ENCODE measurements around the gene SNX11.
"Not testable (repeated sequence)": the region's sequence is repeated elsewhere in the genome, so short reads cannot be mapped to it uniquely, and the experiment has no call there.

Gene SNX11

DNA sequence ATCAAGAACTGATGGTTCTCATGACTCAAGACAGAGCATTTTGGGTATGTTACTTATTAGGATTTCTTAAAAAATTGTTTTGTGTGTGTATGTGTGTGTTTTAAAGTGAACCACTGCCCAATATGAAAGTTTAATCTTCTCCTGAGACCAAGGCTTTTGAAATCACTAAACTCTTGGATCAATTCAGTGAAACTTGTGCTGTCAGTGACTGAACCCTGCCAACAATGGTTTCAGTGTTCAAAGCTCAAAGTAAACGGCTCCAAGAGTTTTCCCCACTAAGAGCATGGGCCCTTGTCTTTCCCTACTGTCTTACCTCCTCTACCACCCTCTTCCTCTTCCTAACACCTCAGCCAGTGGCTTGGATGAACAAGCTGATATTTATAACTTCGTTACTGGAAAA is 37.4 kb upstream of the SNX11 start:
- no peak for TF ChIP-seq POLR2A (IDR thresholded peaks at IDR 0.05; ENCODE audit: extremely low read depth, insufficient read length)

DNA sequence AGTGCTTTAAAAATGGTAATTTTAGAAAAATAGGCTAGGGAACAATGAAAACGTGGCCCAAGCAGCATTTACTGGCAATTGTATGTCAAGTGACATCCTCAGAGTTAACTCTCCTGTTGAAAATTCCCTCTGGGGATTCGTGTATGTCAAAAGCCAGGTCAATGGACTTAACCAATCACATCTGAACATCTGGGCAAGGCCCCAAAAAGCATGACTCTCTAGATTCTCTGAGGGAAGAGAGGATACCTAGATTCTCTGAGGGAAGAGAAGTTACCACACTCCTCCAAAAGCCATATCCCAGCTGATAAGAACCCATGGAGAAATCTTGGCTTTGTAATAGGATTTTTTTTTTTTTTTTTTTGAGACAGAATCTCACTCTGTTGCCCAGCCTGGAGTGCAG is 35.9 kb upstream of the SNX11 start:
- TF ChIP-seq, protein P1, sequence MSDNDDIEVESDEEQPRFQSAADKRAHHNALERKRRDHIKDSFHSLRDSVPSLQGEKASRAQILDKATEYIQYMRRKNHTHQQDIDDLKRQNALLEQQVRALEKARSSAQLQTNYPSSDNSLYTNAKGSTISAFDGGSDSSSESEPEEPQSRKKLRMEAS (IDR thresholded peaks at IDR 0.05; ENCODE audit: low read depth, low read length): no peak
- no peak for TF ChIP-seq MYC (IDR thresholded peaks at IDR 0.05; ENCODE audit: low read depth, low read length)
- TF ChIP-seq, protein P2, sequence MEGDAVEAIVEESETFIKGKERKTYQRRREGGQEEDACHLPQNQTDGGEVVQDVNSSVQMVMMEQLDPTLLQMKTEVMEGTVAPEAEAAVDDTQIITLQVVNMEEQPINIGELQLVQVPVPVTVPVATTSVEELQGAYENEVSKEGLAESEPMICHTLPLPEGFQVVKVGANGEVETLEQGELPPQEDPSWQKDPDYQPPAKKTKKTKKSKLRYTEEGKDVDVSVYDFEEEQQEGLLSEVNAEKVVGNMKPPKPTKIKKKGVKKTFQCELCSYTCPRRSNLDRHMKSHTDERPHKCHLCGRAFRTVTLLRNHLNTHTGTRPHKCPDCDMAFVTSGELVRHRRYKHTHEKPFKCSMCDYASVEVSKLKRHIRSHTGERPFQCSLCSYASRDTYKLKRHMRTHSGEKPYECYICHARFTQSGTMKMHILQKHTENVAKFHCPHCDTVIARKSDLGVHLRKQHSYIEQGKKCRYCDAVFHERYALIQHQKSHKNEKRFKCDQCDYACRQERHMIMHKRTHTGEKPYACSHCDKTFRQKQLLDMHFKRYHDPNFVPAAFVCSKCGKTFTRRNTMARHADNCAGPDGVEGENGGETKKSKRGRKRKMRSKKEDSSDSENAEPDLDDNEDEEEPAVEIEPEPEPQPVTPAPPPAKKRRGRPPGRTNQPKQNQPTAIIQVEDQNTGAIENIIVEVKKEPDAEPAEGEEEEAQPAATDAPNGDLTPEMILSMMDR (IDR thresholded peaks at IDR 0.05; ENCODE audit: low read depth, low read length): no peak
- TF ChIP-seq POLR2A (IDR thresholded peaks at IDR 0.05; ENCODE audit: extremely low read depth, insufficient read length): no peak
- DNase-seq (ENCODE audit: low read depth): no peak
- no peak overlapping the region for H3K4me3 ChIP-seq (ENCODE audit: low read depth, low read length)

More for the DNA sequence above, 37.4 kb upstream of the SNX11 start:
- no peak for DNase-seq (ENCODE audit: low read depth)
- no peak overlapping the region for H3K4me3 ChIP-seq (ENCODE audit: low read depth, low read length)

DNA sequence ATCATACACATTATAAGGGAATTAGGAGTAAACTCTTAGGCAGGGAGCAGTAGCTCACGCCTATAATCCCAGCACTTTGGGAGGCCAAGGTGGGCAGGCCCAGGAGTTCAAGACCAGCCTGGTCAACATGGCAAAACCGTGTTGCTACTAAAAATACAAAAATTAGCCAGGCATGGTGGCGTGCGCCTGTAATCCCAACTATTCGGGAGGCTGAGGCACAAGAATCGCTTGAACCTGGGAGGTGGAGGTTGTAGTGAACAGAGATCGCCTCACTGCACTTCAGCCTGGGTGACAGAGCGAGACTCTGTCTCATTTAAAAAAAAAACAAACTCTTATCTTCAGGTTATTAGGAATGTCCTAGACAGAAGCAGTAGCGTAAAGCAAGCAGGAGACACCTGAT is 34.8 kb upstream of the SNX11 start:
- not testable (repeated sequence) for DNase-seq (ENCODE audit: low read depth); H3K4me3 ChIP-seq (ENCODE audit: low read depth, low read length)

DNA sequence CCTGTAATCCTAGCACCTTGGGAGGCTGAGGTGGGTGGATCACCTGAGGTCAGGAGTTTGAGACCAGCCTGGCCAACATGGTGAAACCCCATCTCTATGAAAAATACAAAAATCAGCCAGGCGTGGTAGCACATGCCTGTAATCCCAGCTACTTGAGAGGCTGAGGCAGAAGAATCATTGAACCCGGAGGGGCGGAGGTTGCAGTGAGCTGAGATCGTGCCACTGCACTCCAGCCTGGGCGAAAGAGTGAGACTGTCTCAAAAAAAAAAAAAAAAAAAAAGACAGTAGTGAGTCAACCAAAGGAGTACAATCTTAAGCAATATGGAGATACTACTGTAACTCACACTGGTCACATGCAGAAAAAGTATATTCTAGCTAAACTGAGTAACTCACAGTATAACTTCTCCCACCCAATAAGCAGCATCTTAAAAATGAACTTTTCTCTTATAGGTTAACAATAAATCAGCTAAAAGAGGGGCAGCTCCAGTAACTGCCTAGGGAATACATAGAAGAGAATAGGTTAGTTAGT is 33.9 kb upstream of the SNX11 start:
- not testable (repeated sequence) for H3K4me3 ChIP-seq (ENCODE audit: low read depth, low read length); DNase-seq (ENCODE audit: low read depth)

DNA sequence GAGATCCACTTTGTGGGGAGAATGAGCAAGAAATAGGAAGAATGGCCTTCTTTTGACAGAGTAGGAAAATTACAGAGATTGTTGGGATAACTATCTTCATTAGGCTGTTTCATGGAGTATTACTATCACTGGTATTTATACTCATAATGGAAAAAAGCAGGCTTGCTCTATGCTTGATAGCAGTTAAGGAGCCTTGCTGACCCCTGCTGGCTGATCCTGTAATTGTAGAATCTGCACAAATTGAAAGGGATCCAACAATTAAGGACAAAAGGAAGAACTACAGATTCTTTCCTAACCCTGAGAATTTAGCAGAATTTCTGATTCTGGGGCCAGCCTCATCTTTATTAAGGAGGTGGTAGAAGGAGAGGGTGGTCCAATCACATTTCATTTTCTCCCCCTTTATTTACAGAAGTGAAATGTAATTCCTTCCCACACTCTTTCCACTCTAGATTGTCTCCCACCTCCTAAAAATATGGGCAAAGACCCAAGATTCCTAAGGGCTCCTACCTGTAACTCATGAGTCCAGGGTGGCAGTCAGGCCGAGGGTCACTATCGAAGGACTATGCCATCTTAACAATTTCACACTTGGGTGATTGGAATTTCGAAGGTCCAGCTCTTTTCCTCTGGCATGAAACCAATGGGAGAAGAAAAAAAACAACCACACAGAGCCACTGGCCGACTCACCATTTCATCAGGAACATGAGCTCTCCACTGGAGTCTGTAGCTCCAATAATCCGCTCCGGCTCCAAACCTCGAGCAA is 33.1 kb upstream of the SNX11 start:
- no peak overlapping the region for H3K4me3 ChIP-seq (ENCODE audit: low read depth, low read length)
- TF ChIP-seq, protein P2 (IDR thresholded peaks at IDR 0.05; ENCODE audit: low read depth, low read length): peak; percentile 59
- TF ChIP-seq, protein P1 (IDR thresholded peaks at IDR 0.05; ENCODE audit: low read depth, low read length): no peak
- TF ChIP-seq POLR2A (IDR thresholded peaks at IDR 0.05; ENCODE audit: extremely low read depth, insufficient read length) (no peak), MYC (IDR thresholded peaks at IDR 0.05; ENCODE audit: low read depth, low read length) (no peak)
- peak; percentile 69 for DNase-seq (ENCODE audit: low read depth)

DNA sequence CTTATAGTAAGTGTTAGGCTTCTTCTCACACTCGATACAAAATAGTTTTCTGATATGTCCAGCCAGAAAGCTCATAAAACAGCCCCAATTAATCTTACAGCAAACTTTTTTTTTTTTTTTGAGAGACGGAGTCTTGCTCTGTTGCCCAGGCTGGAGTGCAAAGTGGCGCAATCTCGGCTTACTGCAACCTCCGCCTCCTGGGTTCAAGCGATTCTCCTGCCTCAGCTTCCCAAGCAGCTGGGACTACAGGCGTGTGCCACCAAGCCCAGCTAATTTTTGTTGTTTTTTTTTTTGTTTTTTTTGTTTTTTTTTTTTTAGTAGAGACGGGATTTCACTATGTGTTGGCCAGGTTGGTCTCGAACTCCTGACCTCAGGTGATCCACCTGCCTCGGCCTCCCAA is 30.4 kb upstream of the SNX11 start:
- not testable (repeated sequence) for DNase-seq (ENCODE audit: low read depth); H3K4me3 ChIP-seq (ENCODE audit: low read depth, low read length)

DNA sequence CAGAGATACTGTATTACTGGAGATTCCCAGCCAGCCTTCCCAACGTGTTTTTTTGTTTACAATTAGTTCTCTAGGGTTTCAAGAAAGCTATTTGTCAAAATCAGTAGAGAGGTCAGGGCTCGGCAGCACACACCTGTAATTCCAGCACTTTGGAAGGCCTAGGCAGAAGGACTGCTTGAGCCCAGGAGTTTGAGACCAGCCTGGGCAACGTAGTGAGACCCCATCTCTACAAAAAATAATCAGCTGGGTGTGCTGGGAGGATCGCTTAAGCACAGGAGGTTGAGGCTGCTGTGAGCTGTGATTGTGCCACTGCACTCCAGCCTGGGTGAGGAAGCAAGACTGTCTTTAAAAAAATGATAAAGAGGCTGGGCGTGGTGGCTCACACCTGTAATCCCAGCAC is 25.7 kb upstream of the SNX11 start:
- no peak for DNase-seq (ENCODE audit: low read depth)
- H3K4me3 ChIP-seq (ENCODE audit: low read depth, low read length): no peak overlapping the region
- TF ChIP-seq MYC (IDR thresholded peaks at IDR 0.05; ENCODE audit: low read depth, low read length): no peak
- TF ChIP-seq, protein P2 (IDR thresholded peaks at IDR 0.05; ENCODE audit: low read depth, low read length): no peak
- TF ChIP-seq, protein P1 (IDR thresholded peaks at IDR 0.05; ENCODE audit: low read depth, low read length): no peak
- no peak for TF ChIP-seq POLR2A (IDR thresholded peaks at IDR 0.05; ENCODE audit: extremely low read depth, insufficient read length)

DNA sequence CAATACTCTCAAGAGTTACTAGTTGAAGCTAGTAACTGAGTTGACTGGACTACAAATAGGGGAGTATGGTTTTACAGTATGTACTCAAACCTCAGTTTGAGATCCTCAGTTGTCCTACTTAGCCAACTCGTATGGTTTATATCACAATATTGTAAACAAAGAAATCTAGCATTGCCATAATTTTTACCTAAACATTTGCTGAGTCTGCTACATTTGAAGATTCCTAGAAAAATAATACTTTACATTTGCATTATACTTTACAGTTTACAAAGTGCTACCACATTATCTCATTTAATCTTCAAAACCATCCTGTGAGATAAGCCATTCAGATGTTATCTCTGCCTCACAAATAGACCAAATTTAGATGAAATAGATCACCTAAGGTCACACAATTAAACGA is 22.6 kb upstream of the SNX11 start:
- no peak for DNase-seq (ENCODE audit: low read depth)
- TF ChIP-seq MYC (IDR thresholded peaks at IDR 0.05; ENCODE audit: low read depth, low read length) (no peak), POLR2A (IDR thresholded peaks at IDR 0.05; ENCODE audit: extremely low read depth, insufficient read length) (no peak)
- TF ChIP-seq, protein P1 (IDR thresholded peaks at IDR 0.05; ENCODE audit: low read depth, low read length): no peak
- TF ChIP-seq, protein P2 (IDR thresholded peaks at IDR 0.05; ENCODE audit: low read depth, low read length): no peak
- H3K4me3 ChIP-seq (ENCODE audit: low read depth, low read length): no peak overlapping the region
